GM19193 (cell line): ENCODE results near the gene HCST.

ENCODE experiments used
- POLR2A ChIP-seq: IDR thresholded peaks from 4 replicates; pipeline ENCODE4 v1.6.1; 2011; ENCODE audit not compliant: insufficient read depth, insufficient read length; ENCODE audit errors: extremely low read depth

The HCST gene

DNA sequence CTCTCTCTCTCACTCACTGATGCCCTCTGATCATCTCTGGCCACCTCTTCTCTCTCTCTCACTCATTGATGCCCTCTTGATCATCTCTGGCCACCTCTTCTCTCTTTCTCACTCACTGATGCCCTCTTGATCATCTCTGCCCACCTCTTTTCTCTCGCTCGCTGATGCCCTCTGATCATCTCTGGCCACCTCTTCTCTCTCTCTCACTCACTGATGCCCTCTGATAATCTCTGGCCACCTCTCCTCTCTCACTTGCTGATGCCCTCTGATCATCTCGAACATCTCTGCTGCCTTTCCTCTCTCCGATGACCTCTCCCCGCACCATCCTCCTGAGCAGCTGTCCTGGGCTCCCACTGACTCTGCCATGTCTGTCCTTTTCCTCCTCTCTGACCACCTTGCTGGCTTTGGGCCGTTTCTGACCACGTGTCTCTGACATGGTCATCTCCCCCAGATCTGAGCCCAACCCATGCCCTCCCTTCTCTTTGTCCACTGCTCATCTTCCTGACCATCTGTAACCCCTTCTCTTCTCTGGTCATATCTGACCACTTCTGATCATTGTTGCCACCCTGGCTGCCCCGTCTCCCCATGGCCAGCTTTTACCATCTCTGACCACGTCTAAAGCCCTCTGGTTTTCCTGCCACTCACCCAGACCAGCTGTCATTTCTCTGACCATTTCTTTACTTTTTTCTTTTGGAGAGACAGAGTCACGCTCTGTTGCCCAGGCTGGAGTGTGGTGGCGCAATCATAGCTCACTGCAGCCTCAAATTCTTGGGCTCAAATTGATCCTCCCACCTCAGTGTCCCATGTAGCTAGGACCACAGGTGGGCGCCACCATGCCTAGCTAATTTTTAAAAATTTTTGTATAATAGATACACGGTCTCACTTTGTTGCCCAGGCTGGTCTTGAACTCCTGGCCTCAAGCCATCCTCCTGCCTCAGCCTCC, 36.2 kb downstream of the HCST start:
- TF ChIP-seq POLR2A: no peak

- TF ChIP-seq POLR2A: no peak
These were observed 37.2 kb downstream of the HCST start for GRCh38 chr19:35939307-35940077.

GRCh38 chr19:35940078-35940775, 37.9 kb downstream of the HCST start:
- TF ChIP-seq POLR2A: no peak

DNA sequence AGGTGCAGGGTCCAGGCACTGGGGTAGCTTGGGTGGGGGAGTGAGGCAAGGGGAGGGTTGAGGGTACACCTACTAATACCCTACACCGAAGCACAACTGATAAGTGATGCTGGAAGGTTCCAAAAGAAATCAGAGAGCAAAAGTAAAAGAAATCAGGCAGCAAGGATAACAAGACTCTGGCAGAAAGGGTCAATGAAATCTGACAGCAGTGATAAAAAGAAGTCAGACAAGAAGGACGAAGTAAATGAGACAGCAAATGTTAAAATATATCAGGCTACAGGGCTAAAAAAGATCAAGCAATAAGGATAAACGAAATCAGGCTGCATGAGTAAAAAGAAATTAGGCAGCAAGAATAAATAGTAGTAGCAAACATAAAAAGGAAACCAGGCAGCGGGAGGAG, 38.5 kb downstream of the HCST start:
- TF ChIP-seq POLR2A: no peak

DNA sequence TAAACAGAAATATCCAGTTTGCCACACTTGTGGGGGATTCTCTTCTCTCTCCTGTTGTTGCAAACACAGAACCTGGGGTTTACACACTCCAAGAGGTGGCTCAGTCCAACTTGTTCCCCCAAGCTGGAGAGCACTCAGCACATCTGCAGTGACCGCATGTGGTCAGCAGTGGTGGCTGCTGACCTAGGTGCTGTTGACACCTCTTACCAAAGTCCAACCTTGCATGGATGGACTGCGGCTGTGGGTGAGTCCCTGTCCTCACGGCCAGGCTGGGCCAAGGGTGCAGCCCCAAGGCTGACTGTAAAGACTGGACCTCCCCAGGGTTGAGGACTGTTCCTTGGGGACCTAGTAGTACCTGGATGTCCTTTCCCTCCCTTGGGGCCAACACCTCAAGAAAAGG, 39.9 kb downstream of the HCST start:
- no peak for TF ChIP-seq POLR2A

- no peak for TF ChIP-seq POLR2A
These were observed 41.3 kb downstream of the HCST start for GRCh38 chr19:35943321-35944301.

GRCh38 chr19:35944556-35944955, 42.2 kb downstream of the HCST start:
- TF ChIP-seq POLR2A: no peak

DNA sequence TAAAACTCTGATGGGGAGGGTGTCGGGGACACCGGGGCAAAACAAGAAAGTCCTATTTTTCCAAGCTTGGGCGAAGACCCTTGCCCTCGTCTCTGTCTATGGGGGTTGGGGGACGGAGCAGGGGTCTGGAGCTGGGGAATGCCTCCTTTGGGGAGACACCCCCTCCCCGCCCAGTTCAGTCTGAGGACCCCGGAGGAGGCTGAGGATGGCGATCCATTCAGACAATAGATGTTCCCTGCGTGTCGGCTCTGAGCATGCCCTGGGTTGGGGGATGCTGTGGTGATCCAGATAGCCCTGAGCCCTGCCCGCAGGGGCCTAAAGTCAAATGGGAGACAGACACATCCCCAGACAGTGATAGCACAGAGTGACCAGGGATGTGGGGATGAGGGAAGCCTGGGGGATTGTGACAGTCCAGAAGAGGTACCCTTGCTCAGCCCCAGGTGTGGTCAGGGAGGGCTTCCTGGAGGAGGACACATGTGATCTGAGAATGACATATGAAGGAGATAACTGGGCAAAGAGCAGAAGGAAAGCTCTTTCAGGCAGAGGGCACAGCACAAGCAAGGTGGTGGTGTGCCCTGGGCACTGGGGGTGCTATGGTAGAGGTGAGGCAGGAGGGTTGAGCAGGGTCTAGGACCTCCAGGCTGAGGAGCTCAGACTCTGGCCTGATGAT, 42.9 kb downstream of the HCST start:
- no peak for TF ChIP-seq POLR2A

- no peak for TF ChIP-seq POLR2A
These were observed 43.9 kb downstream of the HCST start for GRCh38 chr19:35946203-35946602.

- no peak for TF ChIP-seq POLR2A
These were observed 46.8 kb downstream of the HCST start for GRCh38 chr19:35949131-35949530.
